GM18526 (cell line): ENCODE results near the gene SRGAP3.

Source experiments
- POLR2A ChIP-seq: IDR thresholded peaks from 3 replicates; pipeline ENCODE4 v1.6.1; 2011; ENCODE audit not compliant: insufficient read length; ENCODE audit errors: extremely low read depth

SRGAP3 gene

DNA sequence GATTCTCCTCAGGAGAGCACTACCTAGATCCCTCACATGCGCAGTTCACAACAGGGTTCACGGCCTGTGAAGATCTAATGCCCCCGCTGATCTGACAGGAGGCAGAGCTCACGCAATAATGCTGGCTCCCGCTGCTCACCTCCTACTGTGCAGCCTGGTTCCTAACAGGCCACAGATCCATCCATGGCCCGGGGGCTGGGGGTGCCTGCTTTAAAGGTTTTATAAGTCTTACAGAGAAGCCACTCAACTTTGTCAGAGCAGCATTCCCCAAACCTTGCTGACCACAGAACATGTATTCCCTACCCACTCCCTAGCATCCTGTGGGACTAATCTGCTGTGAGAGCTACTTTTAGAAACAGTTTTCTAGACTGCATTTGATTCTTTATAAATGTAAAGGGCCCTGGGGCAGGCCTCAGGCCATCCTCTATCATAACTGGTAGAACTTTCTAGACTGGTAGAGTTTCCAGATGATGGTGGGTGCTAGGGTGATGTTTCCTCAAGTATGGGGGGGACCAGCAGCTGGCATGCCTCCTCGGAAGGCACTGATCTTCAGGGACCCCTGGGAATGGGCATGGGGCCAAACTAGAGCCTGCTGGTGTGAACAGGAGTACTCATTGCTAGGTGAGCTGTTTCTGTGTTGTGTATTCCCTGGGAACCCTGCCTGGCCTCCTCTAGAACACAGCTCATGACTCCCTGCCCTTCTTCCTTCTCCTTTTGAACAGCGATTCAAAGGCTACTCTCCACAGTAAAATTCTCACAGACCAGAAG lies 260.5 kb downstream of the SRGAP3 start:
- no peak for TF ChIP-seq POLR2A

DNA sequence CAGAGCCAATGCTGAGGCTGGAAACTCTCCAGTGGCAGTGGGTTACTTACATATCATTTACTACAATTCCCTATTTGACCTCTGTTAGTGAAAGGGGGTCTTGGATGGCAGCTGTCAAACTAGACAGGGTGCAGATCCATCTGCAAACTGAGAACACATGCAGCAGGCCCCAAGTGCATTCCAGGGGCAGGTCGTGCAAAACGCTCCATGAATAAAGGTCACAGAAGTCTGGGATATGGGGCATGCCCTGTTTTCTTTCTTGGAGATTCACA lies 261.1 kb downstream of the SRGAP3 start:
- no peak for TF ChIP-seq POLR2A

DNA sequence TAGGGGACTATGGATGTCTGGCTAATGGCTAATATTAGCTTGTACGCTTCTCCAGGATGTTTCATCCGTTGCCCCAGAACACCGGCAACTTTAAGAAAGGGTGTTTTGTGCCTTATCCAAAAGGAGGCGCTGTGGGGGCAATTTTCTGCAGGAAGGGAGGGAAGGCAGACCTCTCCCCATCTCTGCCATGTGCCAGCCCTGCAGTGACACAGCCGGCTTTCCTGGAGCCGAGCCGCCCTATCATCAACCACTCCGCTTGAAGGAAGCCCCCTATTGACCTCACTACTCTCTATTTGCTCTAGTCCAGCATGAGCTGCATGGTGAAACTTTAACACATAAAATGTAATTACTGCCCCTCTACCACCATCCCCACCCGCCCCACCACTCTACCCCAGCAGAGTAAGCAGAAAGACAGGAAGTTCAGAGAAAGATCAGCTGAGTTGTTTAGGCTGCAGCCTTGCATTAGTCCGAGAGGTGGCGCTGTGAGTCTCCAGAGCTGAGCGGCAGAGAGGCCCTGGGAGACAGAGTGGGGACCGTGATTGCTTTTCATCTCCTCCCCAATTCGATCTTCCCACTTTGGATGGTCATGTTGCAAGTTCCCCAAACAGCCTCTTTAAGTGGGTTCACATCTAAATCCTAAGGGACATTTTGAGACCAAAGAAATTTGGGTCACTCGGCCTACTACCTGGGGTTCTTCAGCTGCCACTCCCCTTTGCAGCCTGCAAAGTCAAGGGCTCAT lies 261.6 kb downstream of the SRGAP3 start:
- no peak for TF ChIP-seq POLR2A

DNA sequence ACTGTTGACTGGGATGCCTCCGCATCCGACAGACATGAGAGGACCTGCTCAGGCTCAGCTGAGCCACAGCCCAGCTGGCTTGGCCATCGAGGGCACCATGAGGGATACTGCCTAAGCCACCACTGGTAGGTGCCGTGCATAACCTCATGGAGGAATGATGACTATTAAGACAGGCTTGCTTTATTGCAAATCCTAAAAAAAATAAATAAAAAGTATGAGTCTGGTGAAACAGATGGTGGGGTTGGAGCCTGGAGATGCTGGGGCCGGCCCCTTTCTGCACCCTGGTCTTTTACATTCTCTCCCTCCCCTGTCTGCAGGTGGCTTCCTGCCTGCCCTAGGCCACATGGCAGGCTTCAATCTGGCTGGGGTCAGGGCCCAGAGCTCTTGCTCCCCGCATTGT lies 262.2 kb downstream of the SRGAP3 start:
- no peak for TF ChIP-seq POLR2A

DNA sequence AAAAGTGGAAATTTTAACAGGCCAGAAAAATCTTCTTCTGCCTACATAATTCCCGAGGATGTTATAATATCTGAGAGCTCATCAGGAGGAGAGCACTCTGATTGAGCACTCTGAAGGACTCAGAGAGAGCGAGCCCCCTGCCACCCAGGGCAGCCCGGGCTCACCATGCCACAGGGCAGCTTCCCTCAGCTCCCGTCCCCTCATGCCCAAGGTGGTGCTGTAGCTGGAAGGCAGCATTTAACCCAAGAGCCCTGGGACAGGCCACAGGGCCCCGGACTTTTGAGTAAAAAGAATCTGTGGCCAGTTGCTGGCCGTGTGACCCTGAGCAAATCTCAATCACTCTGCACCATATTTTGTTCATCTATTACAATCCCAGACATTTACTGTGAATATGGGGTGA lies 262.7 kb downstream of the SRGAP3 start:
- no peak for TF ChIP-seq POLR2A

DNA sequence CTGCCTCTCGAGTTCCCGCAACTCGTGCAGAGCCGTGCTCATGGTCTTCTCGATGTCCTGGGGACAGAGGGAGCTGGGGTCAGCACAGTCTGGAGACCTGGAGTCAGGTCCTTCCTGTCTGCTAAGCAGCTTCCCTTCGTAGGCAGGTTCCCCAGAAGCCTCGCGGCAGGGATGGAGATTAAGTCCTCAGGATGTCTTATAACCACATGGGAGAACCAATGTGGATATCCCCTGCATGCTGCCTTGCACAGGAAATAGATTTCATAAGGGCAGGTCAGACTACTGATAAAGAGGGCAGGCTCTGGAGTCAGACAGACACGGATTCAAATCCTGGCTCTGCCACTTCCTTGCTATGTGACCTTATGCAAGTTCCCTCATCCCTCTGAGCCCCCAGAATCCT lies 263.6 kb downstream of the SRGAP3 start:
- no peak for TF ChIP-seq POLR2A

DNA sequence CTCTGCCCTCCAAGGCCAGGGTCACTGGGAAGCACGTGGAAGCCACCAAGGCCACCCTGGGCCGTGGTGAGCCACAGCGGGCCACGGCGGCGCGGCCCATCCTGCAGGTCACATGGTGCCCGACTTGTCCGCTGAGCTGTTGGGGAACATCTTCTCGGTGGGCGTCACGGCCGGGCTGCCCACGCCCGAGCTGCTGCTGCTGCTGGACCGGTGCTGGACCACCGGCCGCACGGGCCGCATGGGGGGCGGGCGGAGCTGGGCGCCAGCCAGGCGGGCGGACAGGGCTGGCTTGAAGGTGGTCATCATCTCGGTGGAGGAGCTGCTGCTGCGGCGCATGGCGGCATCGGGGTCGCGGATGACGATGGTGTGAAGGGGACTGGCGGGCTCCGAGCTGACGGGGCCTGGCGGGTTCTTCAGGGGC lies 264.0 kb downstream of the SRGAP3 start:
- TF ChIP-seq POLR2A = no peak

DNA sequence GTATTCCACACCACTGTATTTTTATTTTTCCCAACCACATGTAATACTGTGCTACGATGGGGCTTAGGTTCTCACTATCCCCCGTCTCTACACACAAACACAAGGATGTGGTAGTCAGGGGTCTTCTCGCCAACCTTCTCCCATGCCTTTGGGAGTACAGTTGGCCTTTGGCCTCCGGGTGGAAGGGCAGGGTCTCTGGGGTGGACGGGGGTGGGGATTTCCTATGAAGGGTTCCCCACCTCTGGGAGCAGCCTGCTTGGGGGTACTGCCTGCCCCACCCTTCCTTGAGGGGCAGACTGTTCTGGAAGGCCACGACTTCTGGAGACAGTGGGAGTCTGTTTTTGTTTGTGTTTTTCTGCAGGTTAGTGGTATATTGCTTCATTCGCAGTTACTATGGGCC lies 264.9 kb downstream of the SRGAP3 start:
- no peak for TF ChIP-seq POLR2A

DNA sequence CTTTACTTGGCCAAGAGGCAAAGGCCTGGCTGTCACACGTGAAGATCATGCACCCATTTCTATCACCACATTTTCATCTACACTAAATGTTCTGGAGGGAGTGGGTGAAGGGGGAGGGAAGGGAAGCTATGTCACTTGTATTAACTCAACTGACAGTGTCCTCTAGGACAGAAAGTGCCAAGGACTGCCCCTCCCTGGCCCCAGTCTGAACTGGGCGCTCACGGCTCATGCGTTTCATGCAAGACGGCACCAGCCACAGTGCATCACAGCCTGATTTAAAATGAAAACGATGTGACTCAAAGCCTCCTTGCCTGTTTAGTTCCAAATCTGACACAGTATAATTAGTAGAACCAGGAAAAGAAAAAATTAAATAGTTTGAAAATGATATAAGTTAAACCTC lies 265.4 kb downstream of the SRGAP3 start:
- no peak for TF ChIP-seq POLR2A

DNA sequence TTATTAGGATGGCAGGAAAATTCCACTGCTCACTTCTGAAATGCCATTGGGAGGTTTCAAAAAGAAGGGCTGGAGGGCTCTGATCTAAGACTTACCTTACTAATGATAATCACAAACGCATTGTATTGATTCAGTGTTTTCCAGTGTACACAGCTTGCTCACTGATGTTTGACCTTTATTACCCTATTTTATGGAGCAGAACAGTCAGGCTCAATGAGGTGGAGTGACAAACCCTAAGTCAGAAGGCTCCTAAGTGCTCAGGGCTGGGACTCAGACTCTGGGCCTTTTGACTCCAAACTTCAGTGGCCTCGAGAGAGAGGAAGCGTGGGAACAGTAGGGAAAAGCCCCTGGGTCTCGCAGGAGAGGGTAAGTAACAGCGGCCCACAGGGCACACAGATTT lies 265.9 kb downstream of the SRGAP3 start:
- TF ChIP-seq POLR2A = no peak

DNA sequence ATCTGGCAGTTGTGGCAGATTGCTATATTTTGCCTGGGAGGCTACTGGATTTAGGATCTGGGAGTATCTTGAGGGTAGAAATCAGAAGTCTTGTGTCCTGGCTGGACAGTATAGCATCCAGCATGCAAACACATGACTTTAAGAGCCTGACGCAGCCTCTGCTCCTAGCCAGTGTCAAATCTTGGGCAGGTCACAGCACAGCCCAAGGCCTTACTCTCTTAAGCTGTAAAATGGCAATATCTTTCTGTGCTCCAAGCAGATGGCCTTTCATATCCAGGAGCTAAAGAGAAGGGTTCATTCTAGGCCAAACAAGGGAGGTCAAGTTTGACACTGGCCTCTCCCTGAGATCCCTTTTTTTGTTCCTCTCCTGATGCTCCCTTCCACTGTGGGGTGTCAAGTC lies 266.4 kb downstream of the SRGAP3 start:
- TF ChIP-seq POLR2A = no peak

DNA sequence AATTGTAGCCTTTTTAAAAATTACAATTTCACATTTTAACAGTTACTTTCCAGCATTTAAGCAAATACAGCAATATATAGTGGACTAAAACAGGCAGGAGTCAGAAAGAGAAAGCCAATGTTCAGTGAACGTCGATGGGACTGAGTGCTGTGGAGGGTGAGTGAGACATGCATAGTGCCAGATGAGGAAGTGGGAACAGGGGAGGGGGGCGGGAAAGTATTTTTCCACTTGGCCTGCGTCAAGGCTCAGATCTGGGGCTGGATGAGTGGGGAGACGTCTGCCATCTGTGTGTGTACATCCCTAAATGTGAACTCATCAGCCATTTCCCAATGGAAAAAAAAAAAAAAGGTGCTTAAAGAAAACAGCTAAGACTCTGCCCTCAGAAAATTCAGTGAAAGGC lies 266.9 kb downstream of the SRGAP3 start:
- no peak for TF ChIP-seq POLR2A

DNA sequence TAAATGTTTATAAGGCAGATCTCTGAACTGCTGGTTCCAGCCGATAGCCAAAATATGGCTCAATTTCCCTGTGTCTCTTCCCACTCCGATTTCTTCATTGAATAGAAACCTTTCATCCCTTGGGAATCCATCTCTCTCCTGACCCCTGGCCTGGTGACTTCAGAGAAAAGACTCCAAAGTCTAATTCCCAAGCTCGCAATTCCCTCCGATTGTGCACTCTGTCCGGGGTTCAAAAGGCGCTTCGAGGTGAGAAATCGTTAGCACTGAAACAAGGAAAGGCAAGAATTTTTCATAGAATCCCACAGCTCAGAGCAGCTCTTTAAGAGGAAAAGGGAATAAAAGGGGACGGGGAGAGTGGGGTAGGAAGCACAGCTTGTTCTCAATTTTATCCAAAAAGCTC lies 267.7 kb downstream of the SRGAP3 start:
- TF ChIP-seq POLR2A = no peak

DNA sequence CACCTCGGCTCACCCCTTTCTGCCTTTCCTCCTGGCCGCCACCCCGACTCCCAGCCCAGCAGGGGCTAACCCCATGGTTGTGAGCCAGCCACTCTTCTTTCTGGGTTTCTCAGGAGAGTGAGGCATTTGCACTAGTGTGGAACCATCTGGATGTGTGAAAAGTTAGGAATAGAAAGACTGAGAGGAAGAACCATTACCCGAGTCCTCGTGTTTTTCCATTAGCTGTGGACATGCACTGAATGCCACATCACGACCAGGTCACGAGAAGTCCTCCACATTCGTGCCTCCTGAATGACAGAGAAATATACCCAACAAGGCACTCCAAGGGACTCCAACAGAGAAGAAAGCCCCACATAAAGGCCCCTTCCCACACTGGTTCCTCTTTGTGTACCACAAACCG lies 268.1 kb downstream of the SRGAP3 start:
- no peak for TF ChIP-seq POLR2A

DNA sequence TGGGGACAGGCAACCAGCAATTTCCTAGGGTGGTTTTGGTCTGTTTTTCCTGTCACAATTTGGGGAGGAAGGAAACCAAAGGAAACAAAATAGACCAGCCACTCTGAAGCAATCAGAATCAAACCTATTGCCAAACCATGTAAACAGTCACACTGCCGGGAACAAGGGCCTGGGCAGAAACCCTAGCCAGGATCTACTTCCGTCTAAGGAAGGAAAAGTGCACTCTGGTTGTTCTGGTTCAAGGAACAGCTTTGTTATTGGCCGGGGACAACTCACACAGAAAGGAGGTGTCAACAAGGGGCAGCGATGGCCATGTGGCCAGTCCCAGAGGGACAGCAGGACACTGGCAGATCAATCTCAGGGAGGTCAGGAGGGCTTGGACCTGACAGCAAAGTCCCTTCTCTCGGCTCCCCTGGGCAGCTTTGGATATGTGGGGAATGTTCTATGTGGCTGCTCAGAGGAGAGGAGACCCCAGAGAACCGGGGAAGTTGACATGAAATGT lies 268.6 kb downstream of the SRGAP3 start:
- no peak for TF ChIP-seq POLR2A

DNA sequence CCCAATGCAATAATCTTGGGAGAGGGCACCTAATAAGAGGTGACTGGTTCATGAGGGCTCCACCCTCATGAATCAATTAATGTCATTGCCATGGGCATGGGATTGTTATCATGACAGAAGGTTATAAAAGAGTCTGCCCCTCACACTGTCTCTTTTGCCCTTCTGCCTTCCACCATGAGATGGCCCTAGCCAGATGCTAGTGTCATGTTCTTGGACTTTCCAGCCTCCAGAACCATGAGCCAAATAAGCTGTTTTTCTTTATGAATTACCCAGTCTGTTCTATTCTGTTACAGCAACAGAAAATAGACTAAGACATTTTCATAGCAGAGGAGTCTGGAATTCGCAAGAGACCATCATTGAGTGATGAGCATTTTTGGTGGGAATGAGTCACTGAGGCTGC lies 270.2 kb downstream of the SRGAP3 start:
- TF ChIP-seq POLR2A = no peak

DNA sequence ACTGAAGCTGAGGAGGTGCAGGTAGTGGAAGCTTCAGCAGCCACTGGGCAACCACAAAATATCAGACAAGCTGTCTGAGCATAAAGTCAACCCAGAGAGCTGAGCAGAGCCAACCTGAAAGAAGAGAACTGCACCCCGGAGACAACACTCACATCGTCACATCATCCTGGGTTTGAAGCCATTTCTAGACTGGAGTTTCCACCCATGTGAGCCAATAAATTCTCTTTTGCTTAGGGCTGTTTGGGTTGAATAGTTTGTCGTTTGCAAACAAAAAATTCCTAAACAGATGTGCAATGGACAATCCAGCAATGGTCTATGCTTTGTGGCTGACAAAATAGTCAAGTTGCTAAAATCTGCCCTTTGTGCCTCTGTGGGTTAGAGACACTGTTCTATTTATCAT lies 270.9 kb downstream of the SRGAP3 start:
- TF ChIP-seq POLR2A = no peak
